ENCODE measurements around the gene UGT1A7. TPM values are rescaled to one million over a fixed set of nuclear protein-coding genes. Genes with fewer than 3 reads are reported as not detected.

The UGT1A7 gene
- total RNA-seq, 6 experiments from 2014 or later: 1.3 to 6.9 (median 4.6) TPM

DNA sequence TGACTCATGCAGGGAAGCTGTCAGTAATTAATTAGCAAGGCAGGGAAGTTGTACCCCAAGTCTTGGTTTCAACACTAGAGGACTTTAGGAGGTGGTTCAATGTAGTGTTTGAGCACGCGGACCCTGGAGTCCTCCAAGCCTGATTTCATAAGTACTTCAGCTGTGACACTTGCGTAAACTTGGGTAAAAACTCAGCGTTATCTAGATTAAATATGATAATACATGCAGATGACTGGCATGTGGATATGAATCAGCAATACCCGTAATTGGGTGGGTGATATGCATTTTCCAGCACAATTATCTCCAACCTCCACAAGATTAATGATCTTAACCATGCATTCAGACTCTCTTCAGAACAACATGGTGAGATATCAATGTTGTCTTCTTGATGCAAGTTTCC, 5.2 kb downstream of the UGT1A7 start:
- Histone ChIP-seq H3K9me3 (no peaks in the 10 kb centered on the region), H3K36me3 (no peaks in the 10 kb centered on the region), H3K4me1 (peaks cover 0 to 29% (median 2%) of the 10 kb centered on the region in 4 donors), H3K4me3 (no peak overlapping the region), H3K27ac (no peak overlapping the region), H3K27me3 (no peaks in the 10 kb centered on the region)
- TF ChIP-seq POLR2A (IDR thresholded peaks at IDR 0.05): no peak
- TF ChIP-seq, protein P1, sequence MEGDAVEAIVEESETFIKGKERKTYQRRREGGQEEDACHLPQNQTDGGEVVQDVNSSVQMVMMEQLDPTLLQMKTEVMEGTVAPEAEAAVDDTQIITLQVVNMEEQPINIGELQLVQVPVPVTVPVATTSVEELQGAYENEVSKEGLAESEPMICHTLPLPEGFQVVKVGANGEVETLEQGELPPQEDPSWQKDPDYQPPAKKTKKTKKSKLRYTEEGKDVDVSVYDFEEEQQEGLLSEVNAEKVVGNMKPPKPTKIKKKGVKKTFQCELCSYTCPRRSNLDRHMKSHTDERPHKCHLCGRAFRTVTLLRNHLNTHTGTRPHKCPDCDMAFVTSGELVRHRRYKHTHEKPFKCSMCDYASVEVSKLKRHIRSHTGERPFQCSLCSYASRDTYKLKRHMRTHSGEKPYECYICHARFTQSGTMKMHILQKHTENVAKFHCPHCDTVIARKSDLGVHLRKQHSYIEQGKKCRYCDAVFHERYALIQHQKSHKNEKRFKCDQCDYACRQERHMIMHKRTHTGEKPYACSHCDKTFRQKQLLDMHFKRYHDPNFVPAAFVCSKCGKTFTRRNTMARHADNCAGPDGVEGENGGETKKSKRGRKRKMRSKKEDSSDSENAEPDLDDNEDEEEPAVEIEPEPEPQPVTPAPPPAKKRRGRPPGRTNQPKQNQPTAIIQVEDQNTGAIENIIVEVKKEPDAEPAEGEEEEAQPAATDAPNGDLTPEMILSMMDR (IDR thresholded peaks at IDR 0.05): no peak
- DNase-seq (no peak), ATAC-seq (no peak)
- intact Hi-C loops (cut with DNase I): no loop called here
- WGBS (ENCODE audit: insufficient coverage, low coverage, low lambda C conversion rate, missing lambda C conversion rate): 55% methylated on average over 5 of the region's 5 CpGs

DNA sequence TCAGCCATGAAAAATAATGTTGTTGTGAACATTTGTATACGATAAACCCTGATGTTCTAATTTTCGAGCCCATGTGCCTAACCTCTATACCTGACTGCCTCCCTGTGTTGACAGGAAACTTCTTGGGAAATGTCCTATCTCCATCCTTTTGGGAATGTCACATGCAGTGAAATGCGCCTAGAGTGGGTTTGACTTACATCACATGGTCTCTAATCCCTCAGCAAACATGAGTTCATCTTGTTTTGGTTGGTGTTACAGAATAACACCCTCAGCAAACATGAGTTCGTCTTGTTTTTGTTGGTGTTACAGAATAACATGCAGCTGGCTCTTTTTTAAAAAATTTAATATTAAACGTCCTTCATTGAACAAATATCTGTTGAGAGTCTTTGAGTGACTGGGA, 6.6 kb downstream of the UGT1A7 start:
- Histone ChIP-seq H3K4me1 (peaks cover 0 to 41% (median 4%) of the 10 kb centered on the region in 4 donors), H3K27me3 (no peaks in the 10 kb centered on the region), H3K27ac (no peak overlapping the region), H3K9me3 (no peaks in the 10 kb centered on the region), H3K4me3 (no peak overlapping the region), H3K36me3 (no peaks in the 10 kb centered on the region)
- intact Hi-C loops (cut with DNase I): no loop called here
- TF ChIP-seq, protein P1 (IDR thresholded peaks at IDR 0.05): no peak
- no peak for TF ChIP-seq POLR2A (IDR thresholded peaks at IDR 0.05)
- 66% methylated on average over 5 of the region's 5 CpGs for WGBS (ENCODE audit: insufficient coverage, low coverage, low lambda C conversion rate, missing lambda C conversion rate)
- DNase-seq: no peak
- no peak for ATAC-seq

- ATAC-seq: no peak
- no peaks in the 10 kb centered on the region for H3K27me3 ChIP-seq
- TF ChIP-seq, protein P1 (IDR thresholded peaks at IDR 0.05): no peak
- TF ChIP-seq POLR2A (IDR thresholded peaks at IDR 0.05): no peak
- no peak for DNase-seq
- no peaks in the 10 kb centered on the region for H3K36me3 ChIP-seq
- H3K9me3 ChIP-seq: no peaks in the 10 kb centered on the region
- H3K27ac ChIP-seq: no peak overlapping the region
- intact Hi-C loops (cut with DNase I): no loop called here
- H3K4me1 ChIP-seq: peaks cover 0 to 45% (median 4%) of the 10 kb centered on the region in 4 donors
- H3K4me3 ChIP-seq: no peak overlapping the region
These were observed 7.3 kb downstream of the UGT1A7 start for GRCh38 chr2:233689031-233689430.

- H3K36me3 ChIP-seq: no peaks in the 10 kb centered on the region
- H3K27ac ChIP-seq: no peak overlapping the region
- H3K27me3 ChIP-seq: no peaks in the 10 kb centered on the region
- TF ChIP-seq, protein P1 (IDR thresholded peaks at IDR 0.05): no peak
- no peak for TF ChIP-seq POLR2A (IDR thresholded peaks at IDR 0.05)
- H3K9me3 ChIP-seq: no peaks in the 10 kb centered on the region
- DNase-seq: no peak
- ATAC-seq: no peak
- intact Hi-C loops (cut with DNase I): no loop called here
- H3K4me3 ChIP-seq: no peak overlapping the region
- H3K4me1 ChIP-seq: peaks cover 0 to 45% (median 4%) of the 10 kb centered on the region in 4 donors
- 4% methylated on average over 3 of the region's 3 CpGs for WGBS (ENCODE audit: insufficient coverage, low coverage, low lambda C conversion rate, missing lambda C conversion rate)
These were observed 7.8 kb downstream of the UGT1A7 start for GRCh38 chr2:233689501-233689900.

- H3K27me3 ChIP-seq: no peaks in the 10 kb centered on the region
- intact Hi-C loops (cut with DNase I): no loop called here
- no peaks in the 10 kb centered on the region for H3K9me3 ChIP-seq
- no peak overlapping the region for H3K27ac ChIP-seq
- DNase-seq (no peak), ATAC-seq (peak in 1 of 4 donors; percentile 18)
- WGBS (ENCODE audit: insufficient coverage, low coverage, low lambda C conversion rate, missing lambda C conversion rate): 38% methylated on average over 4 of the region's 4 CpGs
- TF ChIP-seq, protein P1 (IDR thresholded peaks at IDR 0.05): no peak
- no peak for TF ChIP-seq POLR2A (IDR thresholded peaks at IDR 0.05)
- no peak overlapping the region for H3K4me3 ChIP-seq
- no peaks in the 10 kb centered on the region for H3K36me3 ChIP-seq
- peaks cover 0 to 45% (median 4%) of the 10 kb centered on the region in 4 donors for H3K4me1 ChIP-seq
These were observed 8.7 kb downstream of the UGT1A7 start for GRCh38 chr2:233690444-233690843.

Measured in right lobe of liver (tissue), 6 donors.